GM19463 (cell line): ENCODE data around the gene RGP1.

Experiments
- ATAC-seq: cut with Tn5 transposase; IDR thresholded peaks from one replicate; pipeline ENCODE4 v1.9.1; 2021; ENCODE audit warnings: mild to moderate bottlenecking, moderate library complexity; ENCODE audit not compliant: unreplicated experiment

The RGP1 gene

DNA sequence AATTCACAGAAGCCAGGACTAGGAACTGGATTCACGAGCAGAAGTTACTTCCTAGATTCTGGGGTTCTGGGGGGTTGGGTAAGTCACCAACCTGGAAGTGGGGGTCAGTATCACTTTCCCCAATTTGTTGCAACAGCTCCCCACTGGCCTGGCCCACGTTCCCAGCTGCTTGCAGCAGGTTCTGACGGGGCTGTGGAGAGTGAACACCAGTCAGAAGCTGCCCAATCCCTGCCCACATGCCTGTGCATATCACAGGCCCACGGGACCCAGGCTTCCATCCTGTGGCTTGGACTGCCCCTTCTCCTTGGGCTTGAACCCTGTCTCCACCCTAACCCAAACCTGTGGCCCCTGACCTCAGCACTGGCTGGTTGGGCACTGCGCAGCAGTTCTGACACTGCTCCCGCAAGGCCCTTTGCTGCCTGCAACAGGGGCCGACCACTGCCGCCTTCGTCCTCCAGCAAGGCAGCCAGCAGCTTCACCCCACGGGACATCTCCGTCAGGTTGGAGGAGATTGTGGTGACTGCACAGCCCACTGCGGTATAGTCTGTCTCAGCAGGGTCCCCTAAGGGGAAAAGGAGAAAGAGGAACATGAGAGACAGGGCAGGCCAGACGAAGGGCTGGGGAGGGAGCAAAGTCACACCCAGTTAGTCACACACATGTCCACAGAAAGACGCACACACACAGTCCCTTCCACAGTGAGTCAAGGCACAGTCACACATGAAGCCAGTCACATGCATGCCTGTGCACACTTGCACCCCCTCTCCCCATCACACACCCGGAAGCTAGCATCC is 30.2 kb upstream of the RGP1 start:
- no peak for ATAC-seq

DNA sequence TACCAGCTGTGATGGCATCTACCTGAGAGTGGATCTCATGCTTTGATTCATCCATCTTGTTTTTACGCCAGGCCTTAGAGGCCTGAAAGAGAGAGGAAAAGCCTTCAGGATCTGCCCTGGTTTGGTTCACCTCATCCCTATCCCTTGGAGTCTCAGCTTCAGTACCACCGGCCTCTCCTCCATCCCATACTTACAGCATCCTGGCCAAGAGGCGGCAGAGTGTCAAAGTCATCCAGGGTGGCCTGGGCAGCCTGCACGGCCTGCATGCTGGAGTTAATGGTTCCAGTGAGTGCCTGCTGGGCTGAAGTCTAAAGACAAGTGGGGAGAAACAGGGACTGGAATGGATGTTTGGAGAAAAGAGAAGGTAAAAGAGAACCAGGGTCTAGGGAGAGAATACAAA is 29.5 kb upstream of the RGP1 start:
- ATAC-seq, result no peak

- no peak for ATAC-seq
Measured at GRCh38 chr9:35723426-35723825, 25.7 kb upstream of the RGP1 start.

- no peak for ATAC-seq
Measured at GRCh38 chr9:35723908-35724307, 25.2 kb upstream of the RGP1 start.

GRCh38 chr9:35725362-35725761 is 23.7 kb upstream of the RGP1 start:
- no peak for ATAC-seq

DNA sequence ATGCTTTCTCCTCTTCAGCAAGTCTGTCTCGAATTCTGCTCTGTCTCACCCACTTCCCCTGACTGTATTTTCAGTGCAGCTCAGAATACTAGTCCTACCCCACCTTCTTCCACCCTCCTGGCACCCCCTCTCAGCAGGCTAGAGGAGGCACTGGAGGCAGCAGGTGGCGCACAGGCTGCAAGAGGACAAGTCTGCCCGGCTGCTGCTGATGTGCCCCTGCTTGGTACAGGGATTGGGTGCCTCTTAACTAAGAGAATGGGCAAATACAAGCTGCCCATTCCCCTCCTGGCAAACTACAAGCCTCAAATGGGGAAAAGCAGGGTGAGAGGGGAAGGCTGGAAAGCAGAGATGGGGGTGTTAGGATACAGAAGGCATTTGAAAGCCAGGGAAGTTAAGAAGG is 22.2 kb upstream of the RGP1 start:
- ATAC-seq, result peak; percentile 41

- no peak for ATAC-seq
Measured at GRCh38 chr9:35727676-35728040, 21.4 kb upstream of the RGP1 start.

GRCh38 chr9:35728041-35728971 is 20.8 kb upstream of the RGP1 start:
- ATAC-seq, result no peak

DNA sequence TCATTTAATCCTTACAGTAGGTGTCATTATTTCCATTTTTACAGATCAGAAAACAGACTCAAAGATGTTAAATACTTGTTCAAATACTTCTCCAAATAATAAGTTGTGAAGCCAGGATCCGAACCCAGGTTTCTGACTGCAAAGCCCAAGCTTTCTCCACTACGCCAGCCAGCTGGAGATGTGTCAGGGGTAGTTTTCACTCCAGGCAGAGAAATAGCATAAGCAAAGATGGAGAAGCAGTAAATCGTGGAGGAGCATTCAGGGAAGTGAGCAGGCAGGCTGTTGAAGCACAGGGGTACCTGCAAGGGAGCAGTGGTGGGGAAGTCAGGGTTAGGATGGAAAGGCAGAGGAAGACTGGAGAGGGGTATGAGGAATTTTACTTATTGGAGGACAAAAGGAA is 20.0 kb upstream of the RGP1 start:
- ATAC-seq, result no peak

DNA sequence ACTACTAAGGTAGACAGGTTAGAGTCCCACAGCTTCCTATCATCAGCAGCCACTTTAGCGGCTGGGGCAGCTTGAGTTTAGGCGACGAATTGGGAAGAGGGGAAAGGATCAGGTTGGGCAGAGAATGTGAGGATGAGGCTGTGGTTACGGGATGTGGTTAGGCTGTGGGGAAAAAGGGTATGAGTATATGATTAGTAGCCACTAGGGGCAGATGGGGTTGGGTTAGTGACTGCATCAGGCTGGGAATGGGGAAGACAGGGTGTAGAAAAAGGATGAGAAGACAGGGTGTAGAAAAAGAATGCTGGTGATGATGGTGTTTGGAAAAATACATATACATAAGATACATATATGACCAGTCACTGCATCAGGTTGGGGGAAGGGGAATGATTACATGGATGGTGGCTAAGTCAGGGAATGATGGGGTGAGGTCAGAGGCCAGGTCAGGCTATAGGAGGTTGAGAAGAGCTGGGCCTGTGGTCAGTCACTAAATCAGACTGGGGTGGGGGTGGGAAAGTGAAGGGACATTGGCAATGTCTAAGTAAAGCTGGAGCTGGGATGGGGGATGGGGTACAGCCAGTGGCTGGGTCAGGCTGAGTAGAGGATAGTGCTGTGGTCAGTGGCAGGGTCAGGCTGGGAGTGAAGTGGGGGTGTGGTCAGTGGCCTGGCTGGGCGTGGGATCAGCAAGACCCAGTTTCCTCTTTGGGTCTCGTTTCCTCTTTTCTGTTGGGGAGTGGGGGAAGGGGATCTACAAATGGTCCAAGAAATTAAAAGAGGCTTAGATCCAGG is 19.2 kb upstream of the RGP1 start:
- no peak for ATAC-seq

GRCh38 chr9:35730486-35730854 is 18.6 kb upstream of the RGP1 start:
- no peak for ATAC-seq

- ATAC-seq, result no peak
Measured at GRCh38 chr9:35731415-35732184, 17.5 kb upstream of the RGP1 start.

DNA sequence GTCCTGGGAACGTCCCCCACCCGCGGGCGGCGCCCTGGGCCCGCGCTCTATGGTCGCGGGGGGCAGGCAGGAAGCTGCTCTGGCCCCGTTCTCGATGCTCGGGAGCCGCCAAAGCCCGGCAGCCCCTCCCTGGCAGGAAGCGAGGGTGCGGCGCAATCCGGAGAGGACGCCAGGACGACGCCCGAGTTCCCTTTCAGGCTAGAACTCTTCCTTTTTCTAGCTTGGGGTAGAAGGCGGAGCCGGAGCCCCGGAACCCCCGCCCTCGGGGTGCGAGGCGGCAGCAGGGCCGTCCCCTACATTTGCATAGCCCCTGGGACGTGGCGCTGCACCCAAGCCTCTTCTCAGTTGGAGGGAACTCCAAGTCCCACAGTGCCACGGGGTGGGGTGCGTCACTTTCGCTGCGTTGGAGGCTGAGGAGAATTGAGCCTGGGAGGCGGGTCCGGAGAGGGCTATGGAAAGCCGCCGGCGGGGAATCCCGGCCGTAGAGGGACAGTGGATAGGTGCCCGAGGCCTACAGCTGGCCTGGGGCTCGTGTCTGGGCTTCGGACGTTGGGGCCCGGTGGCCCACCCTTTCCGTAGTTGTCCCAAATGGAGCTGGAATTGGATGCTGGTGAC is 16.8 kb upstream of the RGP1 start, which contains the start of the genes CREB3 and TLN1:
TSS of gene CREB3 (plus strand) at position 482 of the 615 bp plus-strand sequence. CDS start at position 589, 107 bp downstream.
TSS of gene TLN1 (minus strand) at position 11 of the 615 bp plus-strand sequence. CDS start 6,501 bp downstream, outside the sequence.
- ATAC-seq, result peak; percentile 75

DNA sequence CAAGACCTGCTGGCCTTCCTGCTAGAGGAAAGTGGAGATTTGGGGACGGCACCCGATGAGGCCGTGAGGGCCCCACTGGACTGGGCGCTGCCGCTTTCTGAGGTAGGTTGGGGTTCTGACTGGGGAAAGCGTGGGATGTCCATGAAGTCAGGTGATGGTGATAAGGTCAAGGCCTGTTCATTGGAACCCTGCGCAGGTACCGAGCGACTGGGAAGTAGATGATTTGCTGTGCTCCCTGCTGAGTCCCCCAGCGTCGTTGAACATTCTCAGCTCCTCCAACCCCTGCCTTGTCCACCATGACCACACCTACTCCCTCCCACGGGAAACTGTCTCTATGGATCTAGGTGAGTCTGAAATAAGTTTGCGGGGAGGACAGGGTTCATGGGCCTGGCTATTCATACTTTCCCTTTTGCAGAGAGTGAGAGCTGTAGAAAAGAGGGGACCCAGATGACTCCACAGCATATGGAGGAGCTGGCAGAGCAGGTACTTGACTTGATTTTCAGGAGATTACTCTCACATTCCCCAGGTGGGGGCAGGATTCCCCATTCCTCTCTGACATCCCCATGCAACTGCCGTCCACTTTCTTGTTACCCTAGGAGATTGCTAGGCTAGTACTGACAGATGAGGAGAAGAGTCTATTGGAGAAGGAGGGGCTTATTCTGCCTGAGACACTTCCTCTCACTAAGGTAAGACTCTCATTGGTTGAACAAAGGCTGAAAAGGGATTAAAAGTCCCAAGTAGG is 16.1 kb upstream of the RGP1 start:
- ATAC-seq, result no peak

DNA sequence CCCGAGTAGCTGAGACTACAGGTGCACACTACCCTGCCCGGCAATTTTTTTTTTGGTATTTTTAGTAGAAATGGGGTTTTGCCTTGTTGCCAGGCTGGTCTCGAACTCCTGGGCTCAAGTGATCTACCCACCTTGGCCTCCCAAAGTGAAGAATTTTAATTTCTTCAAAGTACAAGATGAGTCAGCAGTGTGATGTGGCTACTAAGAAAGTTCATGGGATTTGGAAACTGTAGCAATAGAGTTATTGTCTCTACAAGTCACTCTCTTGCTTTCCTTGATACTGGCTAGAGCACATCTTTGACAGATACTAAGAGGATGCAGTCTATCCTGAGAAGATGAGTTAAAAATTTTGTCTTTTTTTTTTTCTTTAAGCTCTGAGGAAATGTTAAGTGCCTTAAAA is 15.0 kb upstream of the RGP1 start:
- ATAC-seq, result no peak

DNA sequence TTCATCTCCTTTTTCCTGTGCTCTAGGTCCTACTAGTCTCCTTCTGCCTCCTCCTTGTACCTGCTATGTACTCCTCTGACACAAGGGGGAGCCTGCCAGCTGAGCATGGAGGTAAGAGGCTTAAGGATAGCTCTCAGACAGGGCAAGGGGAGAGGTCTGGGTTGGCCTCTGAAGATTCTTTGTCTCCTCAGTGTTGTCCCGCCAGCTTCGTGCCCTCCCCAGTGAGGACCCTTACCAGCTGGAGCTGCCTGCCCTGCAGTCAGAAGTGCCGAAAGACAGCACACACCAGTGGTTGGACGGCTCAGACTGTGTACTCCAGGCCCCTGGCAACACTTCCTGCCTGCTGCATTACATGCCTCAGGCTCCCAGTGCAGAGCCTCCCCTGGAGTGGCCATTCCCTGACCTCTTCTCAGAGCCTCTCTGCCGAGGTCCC is 12.9 kb upstream of the RGP1 start:
- no peak for ATAC-seq

DNA sequence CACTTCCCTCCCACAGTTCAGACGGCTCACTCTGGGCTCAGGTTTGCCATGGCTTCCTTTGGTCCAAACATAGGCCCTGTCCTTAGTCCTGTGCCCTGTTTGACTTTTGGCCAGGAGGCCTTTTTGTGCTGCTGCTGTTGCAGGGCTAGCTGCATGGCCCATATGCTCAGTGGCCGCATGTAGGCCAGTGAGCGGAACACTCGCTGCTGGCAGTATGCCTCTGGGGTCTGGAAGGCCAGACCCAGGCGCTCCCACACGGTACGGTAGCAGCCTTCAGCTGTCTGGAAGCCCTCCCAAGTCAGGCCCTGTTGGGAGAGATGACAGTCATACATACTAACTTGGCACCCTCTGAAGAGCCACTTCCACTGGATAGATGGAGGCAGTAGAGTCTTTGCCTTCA is 11.9 kb upstream of the RGP1 start:
- ATAC-seq, result no peak

GRCh38 chr9:35738186-35738585 is 10.9 kb upstream of the RGP1 start:
- ATAC-seq, result no peak

- ATAC-seq, result no peak
Measured at GRCh38 chr9:35738924-35739323, 10.2 kb upstream of the RGP1 start.
